Stimulated activated naive CD8-positive, alpha-beta T cell treated with anti-CD3 and anti-CD28 coated beads, Interleukin-15, Interleukin-2, amounts not matched to agents 100 ng/mL and 50 ng/mL, for 24 hours (primary cell): ENCODE results near the gene WDR70.
"Not testable (repeated sequence)": the region's sequence is repeated elsewhere in the genome, so short reads cannot be mapped to it uniquely, and the experiment has no call there.

Experiments
- H3K27ac Mint-ChIP-seq: one replicate; pipeline ENCODE4 v1.8.0; 2021; ENCODE audit warnings: mild to moderate bottlenecking, mixed read lengths
- H3K27me3 Mint-ChIP-seq: one replicate; pipeline ENCODE4 v1.8.0; 2021; ENCODE audit warnings: mixed read lengths
- H3K36me3 Mint-ChIP-seq: one replicate; pipeline ENCODE4 v1.8.0; 2021; ENCODE audit warnings: low read depth, mixed read lengths
- H3K4me1 Mint-ChIP-seq: one replicate; pipeline ENCODE4 v1.8.0; 2021; ENCODE audit warnings: low read depth, mixed read lengths
- H3K4me3 Mint-ChIP-seq: one replicate; pipeline ENCODE4 v1.8.0; 2021; ENCODE audit warnings: mild to moderate bottlenecking, mixed read lengths
- H3K9me3 Mint-ChIP-seq: one replicate; pipeline ENCODE4 v1.8.0; 2021; ENCODE audit warnings: mixed read lengths

Gene WDR70

GRCh38 chr5:37481395-37481794, 102.3 kb downstream of the WDR70 start:
- peaks cover 62% of the 10 kb centered on the region for H3K36me3 Mint-ChIP-seq
- not testable (repeated sequence) for H3K4me1 Mint-ChIP-seq, H3K4me3 Mint-ChIP-seq

GRCh38 chr5:37490120-37490810, 111.1 kb downstream of the WDR70 start:
- Mint-ChIP-seq H3K4me3 (no peak overlapping the region), H3K9me3 (no peaks in the 10 kb centered on the region), H3K36me3 (peaks cover 40% of the 10 kb centered on the region), H3K27ac (no peak overlapping the region), H3K4me1 (peaks cover 4% of the 10 kb centered on the region), H3K27me3 (no peaks in the 10 kb centered on the region)

More at GRCh38 chr5:37481395-37481794, 102.3 kb downstream of the WDR70 start:
- H3K27ac Mint-ChIP-seq, H3K27me3 Mint-ChIP-seq: not testable (repeated sequence)
- H3K9me3 Mint-ChIP-seq = peaks cover 14% of the 10 kb centered on the region

- H3K27ac Mint-ChIP-seq = no peak overlapping the region
Measured at GRCh38 chr5:37490931-37491330, 111.8 kb downstream of the WDR70 start.

GRCh38 chr5:37492778-37493555, 113.8 kb downstream of the WDR70 start:
- Mint-ChIP-seq H3K4me3 (no peak overlapping the region), H3K27ac (no peak overlapping the region), H3K36me3 (peaks cover 34% of the 10 kb centered on the region), H3K4me1 (peaks cover 4% of the 10 kb centered on the region), H3K9me3 (peaks cover 3% of the 10 kb centered on the region), H3K27me3 (no peaks in the 10 kb centered on the region)

More at GRCh38 chr5:37490931-37491330, 111.8 kb downstream of the WDR70 start:
- Mint-ChIP-seq H3K36me3 (peaks cover 39% of the 10 kb centered on the region), H3K27me3 (no peaks in the 10 kb centered on the region), H3K9me3 (no peaks in the 10 kb centered on the region), H3K4me3 (no peak overlapping the region), H3K4me1 (peaks cover 4% of the 10 kb centered on the region)

- Mint-ChIP-seq H3K27me3 (no peaks in the 10 kb centered on the region), H3K27ac (no peak overlapping the region), H3K4me3 (no peak overlapping the region), H3K36me3 (peaks cover 34% of the 10 kb centered on the region), H3K9me3 (peaks cover 3% of the 10 kb centered on the region), H3K4me1 (peaks cover 4% of the 10 kb centered on the region)
Measured at GRCh38 chr5:37494756-37495155, 115.6 kb downstream of the WDR70 start.

- Mint-ChIP-seq H3K36me3 (peaks cover 38% of the 10 kb centered on the region), H3K27me3 (no peaks in the 10 kb centered on the region), H3K4me3 (no peak overlapping the region), H3K9me3 (peaks cover 3% of the 10 kb centered on the region), H3K27ac (no peak overlapping the region), H3K4me1 (peaks cover 4% of the 10 kb centered on the region)
Measured at GRCh38 chr5:37495210-37495609, 116.1 kb downstream of the WDR70 start.

GRCh38 chr5:37495668-37496347, 116.7 kb downstream of the WDR70 start:
- peaks cover 4% of the 10 kb centered on the region for H3K4me1 Mint-ChIP-seq
- no peaks in the 10 kb centered on the region for H3K27me3 Mint-ChIP-seq
- peaks cover 3% of the 10 kb centered on the region for H3K9me3 Mint-ChIP-seq
- peaks cover 42% of the 10 kb centered on the region for H3K36me3 Mint-ChIP-seq
- H3K27ac Mint-ChIP-seq = no peak overlapping the region
- no peak overlapping the region for H3K4me3 Mint-ChIP-seq

GRCh38 chr5:37496902-37497445, 117.9 kb downstream of the WDR70 start:
- Mint-ChIP-seq H3K36me3 (peaks cover 53% of the 10 kb centered on the region), H3K4me1 (peaks cover 4% of the 10 kb centered on the region), H3K27ac (no peak overlapping the region), H3K9me3 (peaks cover 3% of the 10 kb centered on the region), H3K4me3 (no peak overlapping the region), H3K27me3 (no peaks in the 10 kb centered on the region)

- no peaks in the 10 kb centered on the region for H3K4me1 Mint-ChIP-seq
- no peaks in the 10 kb centered on the region for H3K27me3 Mint-ChIP-seq
- peaks cover 71% of the 10 kb centered on the region for H3K36me3 Mint-ChIP-seq
- peaks cover 7% of the 10 kb centered on the region for H3K9me3 Mint-ChIP-seq
- H3K27ac Mint-ChIP-seq = no peak overlapping the region
- no peak overlapping the region for H3K4me3 Mint-ChIP-seq
Measured at GRCh38 chr5:37501152-37501551, 122.0 kb downstream of the WDR70 start.

GRCh38 chr5:37506241-37506640, 127.1 kb downstream of the WDR70 start:
- Mint-ChIP-seq H3K27me3 (no peaks in the 10 kb centered on the region), H3K36me3 (peaks cover 57% of the 10 kb centered on the region), H3K4me3 (no peak overlapping the region), H3K4me1 (no peaks in the 10 kb centered on the region), H3K9me3 (peaks cover 9% of the 10 kb centered on the region), H3K27ac (no peak overlapping the region)

GRCh38 chr5:37506722-37507121, 127.6 kb downstream of the WDR70 start:
- Mint-ChIP-seq H3K27me3 (no peaks in the 10 kb centered on the region), H3K36me3 (peaks cover 56% of the 10 kb centered on the region), H3K4me1 (no peaks in the 10 kb centered on the region)

GRCh38 chr5:37511646-37512045, 132.5 kb downstream of the WDR70 start:
- H3K9me3 Mint-ChIP-seq = peaks cover 4% of the 10 kb centered on the region
- H3K4me1 Mint-ChIP-seq = no peaks in the 10 kb centered on the region
- H3K27ac Mint-ChIP-seq = no peak overlapping the region
- no peak overlapping the region for H3K4me3 Mint-ChIP-seq
- H3K36me3 Mint-ChIP-seq = peaks cover 51% of the 10 kb centered on the region
- H3K27me3 Mint-ChIP-seq = no peaks in the 10 kb centered on the region

More at GRCh38 chr5:37506722-37507121, 127.6 kb downstream of the WDR70 start:
- Mint-ChIP-seq H3K27ac (peak overlapping the region; percentile 34), H3K9me3 (peaks cover 9% of the 10 kb centered on the region), H3K4me3 (no peak overlapping the region)

- Mint-ChIP-seq H3K4me3 (no peak overlapping the region), H3K9me3 (peaks cover 7% of the 10 kb centered on the region), H3K27me3 (no peaks in the 10 kb centered on the region), H3K27ac (no peak overlapping the region), H3K36me3 (peaks cover 57% of the 10 kb centered on the region), H3K4me1 (no peaks in the 10 kb centered on the region)
Measured at GRCh38 chr5:37514946-37515345, 135.8 kb downstream of the WDR70 start.

GRCh38 chr5:37517686-37518085, 138.6 kb downstream of the WDR70 start:
- no peaks in the 10 kb centered on the region for H3K4me1 Mint-ChIP-seq
- no peaks in the 10 kb centered on the region for H3K27me3 Mint-ChIP-seq
- H3K27ac Mint-ChIP-seq = no peak overlapping the region
- H3K9me3 Mint-ChIP-seq = peaks cover 7% of the 10 kb centered on the region
- H3K4me3 Mint-ChIP-seq = no peak overlapping the region
- H3K36me3 Mint-ChIP-seq = peaks cover 58% of the 10 kb centered on the region

- not testable (repeated sequence) for H3K9me3 Mint-ChIP-seq, H3K4me3 Mint-ChIP-seq, H3K27me3 Mint-ChIP-seq, H3K4me1 Mint-ChIP-seq, H3K27ac Mint-ChIP-seq
- peaks cover 57% of the 10 kb centered on the region for H3K36me3 Mint-ChIP-seq
Measured at GRCh38 chr5:37518356-37518755, 139.2 kb downstream of the WDR70 start.
